NT2/D1 (cell line): ENCODE results near the gene IRGC.

Experiments
- SUZ12 ChIP-seq: IDR thresholded peaks from 2 replicates; pipeline ENCODE4 v1.6.1; 2011; ENCODE audit not compliant: insufficient read length, insufficient read depth; ENCODE audit errors: extremely low read depth
- YY1 ChIP-seq: IDR thresholded peaks from 2 replicates; pipeline ENCODE4 v1.6.1; 2011; ENCODE audit not compliant: insufficient read length, insufficient read depth
- ZNF274 ChIP-seq: IDR thresholded peaks from 2 replicates; pipeline ENCODE4 v1.6.1; 2011; ENCODE audit warnings: mild to moderate bottlenecking, low read depth, low read length

DNA sequence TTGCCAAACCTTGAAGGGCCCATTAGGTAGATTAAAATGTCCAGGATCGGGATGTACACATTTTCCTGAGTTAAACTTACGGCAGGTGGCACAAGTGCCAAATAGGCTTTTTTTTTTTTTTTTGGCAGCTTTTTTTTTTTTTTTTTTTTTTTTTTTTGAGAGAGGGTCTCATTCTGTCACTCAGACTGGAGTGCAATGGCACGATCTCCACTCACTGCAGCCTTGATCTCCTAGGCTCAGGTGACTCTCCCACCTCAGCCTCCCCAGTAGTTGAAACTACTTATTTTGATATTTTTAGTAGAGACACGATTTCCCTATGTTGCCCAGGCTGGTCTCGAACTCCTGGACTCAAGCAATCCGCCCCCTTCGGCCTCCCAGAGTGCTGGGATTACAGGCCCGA, 9.0 kb downstream of the IRGC start:
- TF ChIP-seq ZNF274 (no peak), SUZ12 (no peak), YY1 (no peak)
